GM18498 (cell line): ENCODE results near the gene TESMIN.

Source experiments
- ATAC-seq: cut with Tn5 transposase; IDR thresholded peaks from one replicate; pipeline ENCODE4 v1.9.1; 2021; ENCODE audit warnings: mild to moderate bottlenecking, moderate library complexity; ENCODE audit not compliant: unreplicated experiment

The TESMIN gene

GRCh38 chr11:68711114-68711513, 40.2 kb downstream of the TESMIN start:
- no peak for ATAC-seq

GRCh38 chr11:68710409-68710808, 40.9 kb downstream of the TESMIN start:
- no peak for ATAC-seq

- ATAC-seq: no peak
Observed at GRCh38 chr11:68709062-68709461, 42.3 kb downstream of the TESMIN start.

- no peak for ATAC-seq
Observed at GRCh38 chr11:68707527-68707926, 43.8 kb downstream of the TESMIN start.

- no peak for ATAC-seq
Observed at GRCh38 chr11:68704887-68705286, 46.4 kb downstream of the TESMIN start.

- ATAC-seq: no peak
Observed at GRCh38 chr11:68698993-68699392, 52.3 kb downstream of the TESMIN start.

GRCh38 chr11:68695531-68695930, 55.8 kb downstream of the TESMIN start:
- no peak for ATAC-seq

- no peak for ATAC-seq
Observed at GRCh38 chr11:68694431-68695297, 56.7 kb downstream of the TESMIN start.

GRCh38 chr11:68693484-68693882, 57.8 kb downstream of the TESMIN start:
- ATAC-seq: no peak

- ATAC-seq: no peak
Observed at GRCh38 chr11:68692871-68693483, 58.3 kb downstream of the TESMIN start.

GRCh38 chr11:68692115-68692514, 59.2 kb downstream of the TESMIN start:
- no peak for ATAC-seq

GRCh38 chr11:68691402-68691784, 59.9 kb downstream of the TESMIN start:
- ATAC-seq: no peak

GRCh38 chr11:68690671-68691401, 60.5 kb downstream of the TESMIN start:
- no peak for ATAC-seq

- ATAC-seq: no peak
Observed at GRCh38 chr11:68689737-68690625, 61.3 kb downstream of the TESMIN start.

- no peak for ATAC-seq
Observed at GRCh38 chr11:68688881-68689280, 62.4 kb downstream of the TESMIN start.

GRCh38 chr11:68687986-68688385, 63.3 kb downstream of the TESMIN start:
- no peak for ATAC-seq

GRCh38 chr11:68687311-68687710, 64.0 kb downstream of the TESMIN start:
- ATAC-seq: no peak

GRCh38 chr11:68686486-68686885, 64.8 kb downstream of the TESMIN start:
- no peak for ATAC-seq

- no peak for ATAC-seq
Observed at GRCh38 chr11:68685656-68686380, 65.5 kb downstream of the TESMIN start.
